Fibroblast of peridontal ligament (primary cell): ENCODE data around the gene CD28.
"Not testable (repeated sequence)": the region's sequence is repeated elsewhere in the genome, so short reads cannot be mapped to it uniquely, and the experiment has no call there.

Source experiments
- DNase-seq: peaks from one replicate; pipeline ENCODE4 v3.0.0-alpha.2; 2010; ENCODE audit errors: extremely low read depth

CD28 gene

GRCh38 chr2:203745267-203745666 is 38.8 kb downstream of the CD28 start:
- no peak for DNase-seq

DNA sequence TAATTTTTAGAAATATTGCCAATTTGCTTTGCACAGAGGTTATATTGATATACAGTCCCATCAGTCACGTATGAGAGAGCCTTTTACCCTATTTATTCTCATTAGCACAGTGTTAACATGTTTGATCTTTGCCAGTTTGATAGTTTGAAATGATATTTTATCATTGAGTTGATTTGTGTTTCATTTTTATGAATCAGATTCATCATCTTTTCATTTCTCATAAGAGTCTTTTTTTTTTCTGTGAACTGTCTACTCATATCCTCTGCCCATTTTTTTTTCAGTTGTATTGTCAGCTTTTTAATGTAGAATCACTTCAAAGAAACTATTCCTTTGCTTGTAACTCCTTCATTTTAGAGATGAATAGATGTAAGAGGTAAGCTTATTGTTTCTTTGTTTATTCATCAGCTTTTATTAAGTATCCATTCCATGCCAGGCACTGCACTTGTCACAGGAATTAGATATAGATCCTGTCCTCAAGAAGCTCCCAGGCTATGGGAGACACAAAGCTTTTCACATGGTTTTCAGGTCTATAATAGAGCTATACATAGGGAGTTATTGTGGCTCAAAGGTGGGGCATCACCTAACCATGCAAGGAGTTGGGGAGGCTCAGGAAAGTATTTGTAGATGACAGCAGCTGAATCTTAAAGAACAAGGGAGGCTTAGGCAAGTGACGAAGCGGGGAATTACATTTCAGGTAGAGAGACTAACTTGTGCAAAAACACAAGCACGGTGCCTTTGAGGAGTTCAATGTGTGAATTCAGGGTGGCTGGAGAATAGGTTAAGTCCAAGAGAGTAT is 42.1 kb downstream of the CD28 start:
- DNase-seq: no peak

DNA sequence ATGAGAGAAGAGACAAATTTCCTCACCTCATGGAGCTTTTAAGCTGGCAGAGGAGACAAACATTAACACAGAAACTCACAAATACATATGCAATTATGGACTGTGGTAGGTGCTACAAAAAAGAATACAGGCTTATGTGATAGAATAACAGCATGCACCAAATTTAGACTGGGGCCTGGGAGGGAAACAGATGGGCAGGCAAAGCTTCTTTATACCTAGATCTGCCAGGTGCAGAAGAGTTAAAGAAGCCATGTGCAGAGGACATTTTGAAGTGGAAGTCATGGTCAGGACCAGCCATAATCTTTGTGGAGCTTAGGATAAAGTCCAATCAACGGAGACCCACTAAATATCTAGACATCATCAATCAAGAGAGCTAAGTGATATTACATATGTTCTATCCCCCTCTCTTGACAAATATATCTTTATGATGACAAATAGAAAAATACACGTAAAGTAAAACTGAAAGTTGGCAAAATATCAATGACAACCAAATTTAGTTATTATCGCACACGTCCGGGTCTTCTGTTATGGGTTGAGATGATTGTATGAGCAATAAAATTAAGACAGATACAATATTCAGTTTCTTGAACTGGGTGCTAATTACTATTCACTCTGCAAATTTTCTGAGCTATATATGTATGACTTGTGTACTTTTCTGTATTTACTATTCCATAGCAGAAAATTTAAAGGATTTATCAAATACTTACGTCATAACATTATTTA is 44.1 kb downstream of the CD28 start:
- no peak for DNase-seq

GRCh38 chr2:203751685-203752271 is 45.3 kb downstream of the CD28 start:
- no peak for DNase-seq

DNA sequence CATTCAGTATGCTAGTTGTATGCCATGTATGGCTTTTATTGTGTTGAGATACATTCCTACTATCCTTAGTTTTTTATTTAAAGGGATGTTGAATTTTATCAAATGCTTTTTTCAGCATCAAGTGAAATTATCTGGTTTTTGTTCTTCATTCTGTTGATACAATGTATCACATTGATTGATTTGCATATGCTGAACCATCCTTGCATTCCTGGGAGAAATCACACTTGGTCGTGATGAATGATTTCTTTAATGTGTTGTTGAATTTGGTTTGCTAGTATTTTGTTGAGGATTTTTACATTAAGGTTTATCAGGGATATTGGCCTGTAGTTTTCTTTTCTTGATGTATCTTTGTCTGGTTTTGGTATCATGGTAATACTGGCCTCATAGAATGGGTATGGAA is 49.7 kb downstream of the CD28 start:
- no peak for DNase-seq

GRCh38 chr2:203758841-203759689 is 52.6 kb downstream of the CD28 start:
- DNase-seq: peak; percentile 50

GRCh38 chr2:203759690-203760365 is 53.4 kb downstream of the CD28 start:
- DNase-seq: peak; percentile 53

GRCh38 chr2:203761121-203761520 is 54.7 kb downstream of the CD28 start:
- no peak for DNase-seq

DNA sequence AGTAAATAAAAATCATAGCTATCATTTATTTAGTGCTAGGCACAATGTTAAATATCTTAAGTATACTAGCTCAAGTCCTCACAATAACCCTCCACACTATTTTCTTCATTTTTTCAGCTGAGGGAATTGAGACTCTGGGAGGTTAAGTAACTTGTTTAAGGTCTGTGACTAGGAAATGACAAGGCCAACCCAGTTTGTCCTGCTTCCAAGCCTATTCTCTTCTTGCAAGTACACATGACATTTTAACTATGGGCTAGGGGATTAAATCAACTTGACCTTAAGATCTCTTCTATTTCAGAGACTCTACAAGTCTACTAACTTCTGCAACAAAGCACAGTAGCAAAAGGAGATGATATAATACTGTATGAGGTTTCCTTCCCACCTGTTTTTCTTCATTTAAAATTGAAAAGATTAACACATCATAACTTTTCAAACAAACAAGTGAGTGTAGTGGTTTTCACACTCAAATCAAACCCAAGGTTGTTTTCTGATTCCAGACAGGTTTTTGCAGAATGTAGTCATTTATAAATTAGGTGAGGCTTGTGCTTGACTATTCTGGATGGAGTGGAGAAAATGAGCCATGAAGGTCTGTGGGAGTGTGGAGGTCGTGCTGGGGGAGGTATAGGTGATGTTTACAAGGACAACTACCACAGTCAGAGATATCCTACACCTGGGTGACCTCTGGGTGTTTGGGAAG is 57.0 kb downstream of the CD28 start:
- no peak for DNase-seq

- DNase-seq: no peak
Observed at GRCh38 chr2:203763938-203764664, 57.7 kb downstream of the CD28 start.

GRCh38 chr2:203772456-203773165 is 66.2 kb downstream of the CD28 start:
- DNase-seq: peak; percentile 52

DNA sequence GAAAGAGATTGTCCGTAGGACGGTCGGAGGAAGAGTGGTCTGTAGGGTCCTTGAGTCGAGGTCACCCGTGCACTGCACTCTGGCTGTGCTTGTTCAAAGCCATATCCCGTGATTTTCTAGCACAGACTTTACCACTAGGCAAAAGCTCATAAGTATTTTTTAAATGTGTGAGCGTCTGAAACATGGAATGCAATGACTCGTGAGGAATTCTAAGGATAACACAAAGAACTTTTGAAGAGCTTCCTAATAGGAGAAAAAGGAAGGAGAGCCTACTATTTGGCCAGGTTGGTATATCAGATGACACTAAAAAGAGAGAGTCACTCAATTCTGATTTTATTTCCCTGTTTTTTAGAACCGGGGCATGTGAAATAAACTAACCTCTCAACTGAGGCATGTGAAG is 68.3 kb downstream of the CD28 start:
- peak; percentile 23 for DNase-seq

DNA sequence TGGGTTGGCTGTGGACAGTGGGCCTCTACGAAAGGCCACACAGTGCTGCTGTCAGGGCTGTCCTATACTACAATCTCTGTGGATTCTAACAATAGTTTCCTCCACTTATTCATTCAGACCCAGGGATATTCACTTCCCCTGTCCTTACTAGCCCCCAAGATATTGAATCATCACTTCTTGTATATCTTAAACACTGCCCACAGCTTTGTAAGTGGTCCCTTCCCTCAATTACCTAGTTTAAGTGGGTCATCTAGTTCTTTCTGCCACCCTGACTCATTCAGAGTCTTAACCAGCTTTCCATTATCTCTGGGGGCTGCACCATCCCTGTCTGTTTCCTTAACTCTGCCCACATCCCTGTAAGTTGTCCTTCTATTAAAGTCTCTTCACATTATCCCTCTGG is 69.2 kb downstream of the CD28 start:
- DNase-seq: no peak

DNA sequence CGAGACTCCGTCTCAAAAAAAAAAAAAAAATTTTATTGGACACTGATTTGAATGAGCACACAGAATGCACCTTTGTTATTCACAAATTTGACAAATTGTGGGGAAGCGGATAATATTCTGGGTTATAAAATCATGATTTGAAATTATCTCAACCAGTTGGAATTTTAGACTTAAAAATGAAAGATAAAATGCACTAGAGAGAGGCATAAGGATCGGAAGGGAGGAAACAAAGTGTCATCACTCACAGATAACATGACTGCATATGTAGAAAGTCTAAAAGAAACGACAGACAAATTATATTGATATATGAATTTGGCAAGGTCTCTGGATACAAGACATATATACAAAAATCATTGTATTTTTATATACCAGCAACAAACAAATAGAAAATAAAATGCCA is 70.6 kb downstream of the CD28 start:
- DNase-seq: no peak

DNA sequence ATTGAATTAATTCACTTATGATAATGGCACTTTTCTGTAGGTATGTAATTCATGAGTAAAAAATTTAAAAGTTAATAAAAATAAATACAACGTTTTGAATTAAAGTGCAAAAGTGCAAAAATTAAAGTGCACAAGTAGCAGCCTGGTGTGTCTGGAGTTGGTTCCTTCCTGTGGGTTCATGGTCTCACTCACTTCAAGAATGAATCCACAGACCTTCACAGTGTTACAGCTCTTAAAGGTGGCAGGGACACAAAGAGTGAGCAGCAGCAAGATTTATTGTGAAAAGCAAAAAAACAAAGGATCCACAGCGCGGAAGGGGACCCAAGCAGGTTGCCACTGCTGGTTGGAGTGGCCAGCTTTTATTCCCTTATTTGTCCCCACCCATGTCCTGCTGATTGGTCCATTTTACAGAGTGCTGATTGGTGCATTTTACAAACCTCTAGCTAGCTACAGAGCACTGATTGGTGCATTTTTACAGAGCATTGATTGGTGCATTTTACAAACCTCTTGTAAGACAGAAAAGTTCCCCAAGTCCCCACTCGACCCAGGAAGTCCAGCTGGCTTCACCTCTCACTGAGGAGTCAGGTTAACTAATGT is 73.1 kb downstream of the CD28 start:
- DNase-seq: not testable (repeated sequence)

- DNase-seq: no peak
Observed at GRCh38 chr2:203780231-203780630, 73.8 kb downstream of the CD28 start.

DNA sequence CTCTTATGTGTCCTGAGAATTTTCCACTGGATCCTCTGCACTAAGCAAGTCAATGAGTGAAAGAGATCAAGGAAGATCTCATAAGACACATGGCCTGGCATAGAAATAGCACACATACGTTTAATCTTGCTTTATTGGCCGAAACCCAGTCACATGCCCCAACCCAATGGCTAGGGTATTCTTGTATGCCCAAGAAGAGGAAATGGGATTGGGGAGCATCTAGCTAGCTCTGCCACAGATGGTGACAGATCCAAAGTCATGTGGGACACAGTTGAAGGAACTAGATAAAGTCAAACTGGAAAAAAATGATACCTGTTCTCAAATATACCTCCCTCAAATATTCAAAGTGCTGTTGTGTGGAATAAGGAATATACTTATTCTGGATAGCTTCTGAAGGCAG is 74.7 kb downstream of the CD28 start:
- no peak for DNase-seq

- DNase-seq: peak; percentile 94
Observed at GRCh38 chr2:203782262-203782976, 76.0 kb downstream of the CD28 start.
